ENCODE results near the gene ERG. TPM values are rescaled to one million over a fixed set of nuclear protein-coding genes. Genes with fewer than 3 reads are reported as not detected.

The ERG gene
- total and polyA plus RNA-seq, 9 of the 15 experiments (the other 6 are each of a cell fraction or from before 2014, with no cell fraction given) = 0.06 TPM; not detected in 8

- FAIRE-seq (no peak), DNase-seq (ENCODE audit: extremely low read depth in 1 of 4, low spot score in 3 of 4) (no peak), ATAC-seq (no peak)
- no peaks in the 10 kb centered on the region for H3K9me1 ChIP-seq (ENCODE audit: control insufficient read depth, insufficient read depth, low read length)
- H3K9me3 ChIP-seq (replicated peaks; ENCODE audit: control insufficient read depth, insufficient read depth, low read depth, low read length) = no peaks in the 10 kb centered on the region
- no peaks in the 10 kb centered on the region for H3K36me3 ChIP-seq (ENCODE audit: control insufficient read depth, insufficient read depth, low read length)
- no peak overlapping the region for H3K4me2 ChIP-seq (ENCODE audit: insufficient read depth, low read length)
- no peak overlapping the region for H3K9ac ChIP-seq (ENCODE audit: insufficient read depth in 1 of 2, low read depth in 2 of 2, low read length in 2 of 2)
- intact Hi-C loops (cut with micrococcal nuclease) (no loop called here), in situ Hi-C loops (cut with MboI) (no loop called here)
- no peaks in the 10 kb centered on the region for H3K79me2 ChIP-seq (ENCODE audit: control insufficient read depth, insufficient read depth, low read length)
- TF ChIP-seq RUNX1 (IDR thresholded peaks at IDR 0.05; ENCODE audit: low read depth) (no peak), CXXC5 (CRISPR knock-in tag; IDR thresholded peaks at IDR 0.05) (no peak), ZZZ3 (IDR thresholded peaks at IDR 0.05) (no peak), ZNF639 (CRISPR knock-in tag; conservative IDR thresholded peaks at IDR 0.05 in 1 of 2, IDR thresholded peaks at IDR 0.05 in 1 of 2) (no peak), RBM34 (IDR thresholded peaks at IDR 0.05; ENCODE audit: borderline replicate concordance, insufficient read depth, low read length) (no peak), MTF1 (CRISPR knock-in tag; IDR thresholded peaks at IDR 0.05; ENCODE audit: borderline replicate concordance) (no peak), DDX20 (tag; IDR thresholded peaks at IDR 0.05; ENCODE audit: low read depth) (no peak), PREB (CRISPR knock-in tag; IDR thresholded peaks at IDR 0.05) (no peak)
- no peaks in the 10 kb centered on the region for H3K4me1 ChIP-seq (replicated peaks in 1 of 2; ENCODE audit: control insufficient read depth in 2 of 2, insufficient read depth in 2 of 2, low read length in 2 of 2)
- peaks cover 2 to 10% of the 10 kb centered on the region in 2 experiments for H3K27me3 ChIP-seq (ENCODE audit: control insufficient read depth in 2 of 2, insufficient read depth in 2 of 2, low read length in 2 of 2)
- CTCF ChIA-PET (ENCODE audit: low intra/inter-chr PET ratio) = no interaction called here
- H3K4me3 ChIP-seq = no peak overlapping the region
- no TSS peak for BruUV-seq (replicated peaks)
- WGBS (ENCODE audit: insufficient coverage, low coverage, missing lambda C conversion rate) = 0% methylated on average over 6 of the region's 6 CpGs
- H3K27ac ChIP-seq (ENCODE audit: extremely low read depth, low read depth, low read length) = no peak overlapping the region
- H4K20me1 ChIP-seq (replicated peaks; ENCODE audit: control insufficient read depth, insufficient read depth, low read length) = 0 out of 2 replicates have a peak, but pooled peaks cover 4% of the 10 kb centered on the region
- no peak overlapping the region for H2AFZ ChIP-seq (ENCODE audit: low read depth, low read length)
- POLR2A ChIA-PET = no interaction called here
Observed at GRCh38 chr21:38486706-38487105, 11.6 kb downstream of the ERG start.
